ENCODE measurements around the gene GPR146. TPM values are rescaled to one million over a fixed set of nuclear protein-coding genes. Genes with fewer than 3 reads are reported as not detected.

The GPR146 gene
- total RNA-seq, 1 donor from 2014 or later, result 0.79 TPM

DNA sequence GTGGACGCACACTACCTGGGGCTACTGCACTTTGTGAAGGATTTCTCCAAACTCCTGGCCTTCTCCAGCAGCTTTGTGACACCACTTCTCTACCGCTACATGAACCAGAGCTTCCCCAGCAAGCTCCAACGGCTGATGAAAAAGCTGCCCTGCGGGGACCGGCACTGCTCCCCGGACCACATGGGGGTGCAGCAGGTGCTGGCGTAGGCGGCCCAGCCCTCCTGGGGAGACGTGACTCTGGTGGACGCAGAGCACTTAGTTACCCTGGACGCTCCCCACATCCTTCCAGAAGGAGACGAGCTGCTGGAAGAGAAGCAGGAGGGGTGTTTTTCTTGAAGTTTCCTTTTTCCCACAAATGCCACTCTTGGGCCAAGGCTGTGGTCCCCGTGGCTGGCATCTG is 14.0 kb downstream of the GPR146 start:
- peaks cover 22% of the 10 kb centered on the region for H3F3A ChIP-seq (ENCODE audit: low read depth)
- H2AFZ ChIP-seq (replicated peaks), result no peak overlapping the region
- H3K4me2 ChIP-seq, result no peak overlapping the region
- H3K27ac Mint-ChIP-seq, result no peak overlapping the region
- H3K4me1 ChIP-seq, result peaks cover 38% of the 10 kb centered on the region
- no peaks in the 10 kb centered on the region for H3K9me3 ChIP-seq (ENCODE audit: low read depth)
- H3K27ac ChIP-seq, result no peak overlapping the region
- no peaks in the 10 kb centered on the region for H3K9me3 Mint-ChIP-seq
- H3K4me3 Mint-ChIP-seq, result no peak overlapping the region
- H4K20me1 ChIP-seq (ENCODE audit: low read depth), result peaks cover 24% of the 10 kb centered on the region
- no peaks in the 10 kb centered on the region for H3K36me3 ChIP-seq
- H3K4me3 ChIP-seq, result no peak overlapping the region
- peaks cover 8% of the 10 kb centered on the region for H3K27me3 Mint-ChIP-seq (ENCODE audit: insufficient read depth, low read depth)
- H3K9ac ChIP-seq, result no peak overlapping the region
- H3K27me3 ChIP-seq, result no peaks in the 10 kb centered on the region
- H3K79me2 ChIP-seq (ENCODE audit: low read depth), result peaks cover 2% of the 10 kb centered on the region
- peaks cover 28% of the 10 kb centered on the region for H3K4me1 Mint-ChIP-seq
- TF ChIP-seq CTCF (IDR thresholded peaks at IDR 0.05), result no peak
- TF ChIP-seq EZH2phosphoT487 (IDR thresholded peaks at IDR 0.05), result no peak
- TF ChIP-seq EZH2 (IDR thresholded peaks at IDR 0.05), result no peak
- no peak for DNase-seq (ENCODE audit: low spot score)
- H3K36me3 Mint-ChIP-seq, result peaks cover 5% of the 10 kb centered on the region

- Histone ChIP-seq H3K4me2 (peak overlapping the region; percentile 47), H3K9me3 (ENCODE audit: low read depth) (no peaks in the 10 kb centered on the region), H3K27me3 (no peaks in the 10 kb centered on the region), H3K4me1 (peaks cover 33% of the 10 kb centered on the region), H3F3A (ENCODE audit: low read depth) (peaks cover 17% of the 10 kb centered on the region), H4K20me1 (ENCODE audit: low read depth) (peaks cover 26% of the 10 kb centered on the region), H3K4me3 (no peak overlapping the region), H3K9ac (no peak overlapping the region), H3K27ac (no peak overlapping the region), H2AFZ (replicated peaks) (no peak overlapping the region), H3K79me2 (ENCODE audit: low read depth) (no peaks in the 10 kb centered on the region), H3K36me3 (no peaks in the 10 kb centered on the region)
- H3K36me3 Mint-ChIP-seq, result peaks cover 5% of the 10 kb centered on the region
- peaks cover 8% of the 10 kb centered on the region for H3K27me3 Mint-ChIP-seq (ENCODE audit: insufficient read depth, low read depth)
- H3K4me3 Mint-ChIP-seq, result peak overlapping the region; percentile 27
- peaks cover 26% of the 10 kb centered on the region for H3K4me1 Mint-ChIP-seq
- TF ChIP-seq EZH2 (IDR thresholded peaks at IDR 0.05) (no peak), CTCF (IDR thresholded peaks at IDR 0.05) (no peak), EZH2phosphoT487 (IDR thresholded peaks at IDR 0.05) (no peak)
- no peaks in the 10 kb centered on the region for H3K9me3 Mint-ChIP-seq
- peak; percentile 47 for DNase-seq (ENCODE audit: low spot score)
- H3K27ac Mint-ChIP-seq, result no peak overlapping the region
Measured at GRCh38 chr7:1058821-1059199, 14.5 kb downstream of the GPR146 start.

DNA sequence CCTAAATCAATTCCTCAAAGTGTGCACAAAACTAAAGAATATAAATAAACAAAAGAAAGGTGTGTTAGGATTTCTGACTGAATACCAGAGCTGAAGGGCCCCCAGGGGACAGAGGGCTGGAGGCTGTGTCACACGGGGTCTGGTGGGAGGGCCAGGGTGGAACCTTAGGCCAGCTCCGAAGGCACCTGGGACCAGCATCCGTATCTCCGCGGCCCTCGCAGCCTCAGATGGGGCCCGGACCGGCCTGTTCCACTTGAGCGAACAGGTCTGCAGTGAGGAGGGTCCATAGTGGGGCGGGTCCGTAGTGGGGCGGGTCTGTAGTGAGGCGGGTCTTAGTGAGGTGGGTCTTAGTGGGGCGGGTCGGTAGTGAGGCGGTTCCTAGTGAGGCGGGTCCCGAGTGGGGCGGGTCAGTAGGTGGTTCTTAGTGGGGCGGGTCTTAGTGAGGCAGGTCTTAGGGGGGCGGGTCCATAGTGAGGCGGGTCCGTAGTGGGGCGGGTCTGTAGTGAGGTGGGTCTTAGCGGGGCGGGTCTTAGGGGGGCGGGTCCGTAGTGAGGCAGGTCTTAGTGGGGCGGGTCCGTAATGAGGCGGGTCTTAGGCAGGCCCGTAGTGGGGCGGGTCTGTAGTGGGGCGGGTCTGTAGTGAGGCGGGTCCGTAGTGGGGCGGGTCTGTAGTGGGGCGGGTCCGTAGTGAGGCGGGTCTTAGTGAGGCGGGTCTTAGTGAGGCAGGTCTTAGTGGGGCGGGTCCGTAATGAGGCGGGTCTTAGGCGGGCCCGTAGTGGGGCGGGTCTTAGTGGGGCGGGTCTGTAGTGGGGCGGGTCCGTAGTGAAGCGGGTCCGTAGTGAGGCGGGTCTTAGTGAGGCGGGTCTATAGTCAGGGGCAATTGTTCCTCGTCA is 15.1 kb downstream of the GPR146 start:
- H3K4me1 ChIP-seq, result peaks cover 27% of the 10 kb centered on the region
- H3K9me3 ChIP-seq (ENCODE audit: low read depth), result no peaks in the 10 kb centered on the region
- peak overlapping the region; percentile 38 for H3K4me3 ChIP-seq
- Mint-ChIP-seq H3K27me3 (ENCODE audit: insufficient read depth, low read depth) (peaks cover 5% of the 10 kb centered on the region), H3K4me3 (no peak overlapping the region), H3K4me1 (peaks cover 24% of the 10 kb centered on the region), H3K9me3 (no peaks in the 10 kb centered on the region), H3K27ac (no peak overlapping the region), H3K36me3 (peaks cover 5% of the 10 kb centered on the region)
- peak; percentile 93 for DNase-seq (ENCODE audit: low spot score)
- H3K27ac ChIP-seq, result no peak overlapping the region
- H4K20me1 ChIP-seq (ENCODE audit: low read depth), result peaks cover 30% of the 10 kb centered on the region
- H3F3A ChIP-seq (ENCODE audit: low read depth), result peaks cover 11% of the 10 kb centered on the region
- no peak overlapping the region for H2AFZ ChIP-seq (replicated peaks)
- H3K79me2 ChIP-seq (ENCODE audit: low read depth), result no peaks in the 10 kb centered on the region
- H3K4me2 ChIP-seq, result peak overlapping the region; percentile 69
- no peaks in the 10 kb centered on the region for H3K27me3 ChIP-seq
- TF ChIP-seq EZH2 (IDR thresholded peaks at IDR 0.05) (no peak), EZH2phosphoT487 (IDR thresholded peaks at IDR 0.05) (no peak), CTCF (IDR thresholded peaks at IDR 0.05) (no peak)
- no peak overlapping the region for H3K9ac ChIP-seq
- no peaks in the 10 kb centered on the region for H3K36me3 ChIP-seq

Measured in neural progenitor cell (in vitro differentiated cells).